DND-41 (cell line): ENCODE measurements around the gene KIFC3.

ENCODE experiments used
- ATAC-seq: fragments of 200-7000 bp; cut with Tn5 transposase; 3 replicates; pipeline ENCODE4 v1.9.1; 2021; ENCODE audit warnings: low read depth; ENCODE audit not compliant: insufficient read depth
- DNase-seq: peaks from one replicate; pipeline ENCODE4 v3.0.0-alpha.2; 2020
- H2AFZ ChIP-seq: 2 replicates; pipeline ENCODE4 v1.6.0; 2012; ENCODE audit warnings: low read depth, low read length
- H3K27ac ChIP-seq: 2 replicates; pipeline ENCODE4 v1.5.1; 2012; ENCODE audit warnings: low read length, inconsistent platforms
- H3K27me3 ChIP-seq: fragments of 200-600 bp; sonication (generic); 2 replicates; pipeline ENCODE4 v1.6.0; 2012; ENCODE audit warnings: low read length, mild to moderate bottlenecking, inconsistent platforms; ENCODE audit not compliant: insufficient read depth, poor library complexity
- H3K36me3 ChIP-seq: 2 replicates; pipeline ENCODE4 v1.5.1; 2012; ENCODE audit warnings: low read length, inconsistent platforms; ENCODE audit not compliant: insufficient read depth
- H3K4me1 ChIP-seq: 2 replicates; pipeline ENCODE4 v1.5.1; 2012; ENCODE audit warnings: mild to moderate bottlenecking, low read length; ENCODE audit not compliant: insufficient read depth
- H3K4me2 ChIP-seq: 2 replicates; pipeline ENCODE4 v1.6.0; 2012; ENCODE audit warnings: mild to moderate bottlenecking, moderate library complexity, low read length, inconsistent platforms; ENCODE audit not compliant: insufficient read depth
- H3K4me3 ChIP-seq, 2 experiments: fragments of 200-600 bp in 1 of 2; shearing (Covaris generic) in 1 of 2; 2 replicates each; pipeline ENCODE4 v1.5.1; 2012 to 2016; ENCODE audit warnings: inconsistent platforms in 2 of 2, low read length in 2 of 2, mild to moderate bottlenecking in 2 of 2, low read depth in 1 of 2, moderate library complexity in 1 of 2
- H3K79me2 ChIP-seq: 2 replicates; pipeline ENCODE4 v1.6.0; 2012; ENCODE audit warnings: low read length, inconsistent platforms; ENCODE audit not compliant: insufficient read depth
- H3K9ac ChIP-seq: 2 replicates; pipeline ENCODE4 v1.6.0; 2012; ENCODE audit warnings: low read depth, mild to moderate bottlenecking, inconsistent platforms, low read length, moderate library complexity
- H3K9me3 ChIP-seq: 2 replicates; pipeline ENCODE4 v1.5.1; 2012; ENCODE audit warnings: low read length, moderate library complexity, mild to moderate bottlenecking, inconsistent platforms; ENCODE audit not compliant: insufficient read depth, severe bottlenecking
- H4K20me1 ChIP-seq: 2 replicates; pipeline ENCODE4 v1.6.0; 2012; ENCODE audit warnings: low read length; ENCODE audit not compliant: insufficient read depth
- EZH2 ChIP-seq: IDR thresholded peaks from 3 replicates; pipeline ENCODE4 v1.6.1; 2012; ENCODE audit warnings: borderline replicate concordance, low read depth, mild to moderate bottlenecking, moderate library complexity, low read length, inconsistent platforms; ENCODE audit not compliant: severe bottlenecking
- TF ChIP-seq, protein P1 (sequence below): IDR thresholded peaks from 2 replicates; pipeline ENCODE4 v1.5.1; 2012; ENCODE audit warnings: borderline replicate concordance, low read length, moderate library complexity, mild to moderate bottlenecking; ENCODE audit not compliant: poor library complexity, severe bottlenecking; ENCODE audit errors: extremely low read depth

The KIFC3 gene

DNA sequence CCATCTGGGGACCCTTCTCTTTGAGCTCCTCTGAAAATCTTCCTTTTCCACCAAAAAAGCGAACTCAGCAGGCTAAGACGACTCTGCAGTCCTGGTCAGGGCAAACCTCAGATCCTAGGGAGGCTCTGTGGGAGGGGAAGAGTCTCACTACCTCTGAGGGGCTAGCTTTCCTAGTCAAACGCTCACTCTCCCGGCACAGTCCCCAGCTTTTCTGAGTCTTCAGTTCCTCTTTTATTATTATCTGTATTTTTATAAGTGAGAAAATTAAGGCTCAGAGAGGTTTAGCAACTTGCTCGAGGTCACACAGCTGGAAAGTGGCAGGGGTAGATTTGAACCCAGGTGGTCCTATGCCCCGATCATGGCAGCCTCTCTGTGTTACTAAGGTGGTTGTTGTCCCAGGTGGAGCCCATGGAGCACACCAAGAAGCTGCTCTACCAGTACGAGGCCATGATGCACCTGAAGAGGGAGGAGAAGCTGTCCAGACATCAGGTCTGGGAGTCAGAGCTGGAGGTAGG lies 75.8 kb downstream of the KIFC3 start:
- Histone ChIP-seq H3K79me2 (no peaks in the 10 kb centered on the region), H3K4me1 (no peaks in the 10 kb centered on the region), H3K9ac (no peak overlapping the region), H3K4me2 (no peak overlapping the region), H3K27ac (no peak overlapping the region), H2AFZ (no peak overlapping the region), H3K4me3 (no peak overlapping the region), H4K20me1 (no peaks in the 10 kb centered on the region), H3K9me3 (no peaks in the 10 kb centered on the region), H3K27me3 (no peaks in the 10 kb centered on the region), H3K36me3 (no peaks in the 10 kb centered on the region)
- ATAC-seq (no peak), DNase-seq (no peak)
- TF ChIP-seq, protein P1, sequence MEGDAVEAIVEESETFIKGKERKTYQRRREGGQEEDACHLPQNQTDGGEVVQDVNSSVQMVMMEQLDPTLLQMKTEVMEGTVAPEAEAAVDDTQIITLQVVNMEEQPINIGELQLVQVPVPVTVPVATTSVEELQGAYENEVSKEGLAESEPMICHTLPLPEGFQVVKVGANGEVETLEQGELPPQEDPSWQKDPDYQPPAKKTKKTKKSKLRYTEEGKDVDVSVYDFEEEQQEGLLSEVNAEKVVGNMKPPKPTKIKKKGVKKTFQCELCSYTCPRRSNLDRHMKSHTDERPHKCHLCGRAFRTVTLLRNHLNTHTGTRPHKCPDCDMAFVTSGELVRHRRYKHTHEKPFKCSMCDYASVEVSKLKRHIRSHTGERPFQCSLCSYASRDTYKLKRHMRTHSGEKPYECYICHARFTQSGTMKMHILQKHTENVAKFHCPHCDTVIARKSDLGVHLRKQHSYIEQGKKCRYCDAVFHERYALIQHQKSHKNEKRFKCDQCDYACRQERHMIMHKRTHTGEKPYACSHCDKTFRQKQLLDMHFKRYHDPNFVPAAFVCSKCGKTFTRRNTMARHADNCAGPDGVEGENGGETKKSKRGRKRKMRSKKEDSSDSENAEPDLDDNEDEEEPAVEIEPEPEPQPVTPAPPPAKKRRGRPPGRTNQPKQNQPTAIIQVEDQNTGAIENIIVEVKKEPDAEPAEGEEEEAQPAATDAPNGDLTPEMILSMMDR: no peak
- TF ChIP-seq EZH2: no peak

GRCh38 chr16:57725976-57726375 lies 76.3 kb downstream of the KIFC3 start:
- H3K27ac ChIP-seq: no peak overlapping the region
- no peak overlapping the region for H2AFZ ChIP-seq
- no peaks in the 10 kb centered on the region for H3K27me3 ChIP-seq
- TF ChIP-seq, protein P1: no peak
- no peak for TF ChIP-seq EZH2
- no peak overlapping the region for H3K4me3 ChIP-seq
- H3K4me1 ChIP-seq: no peaks in the 10 kb centered on the region
- H3K4me2 ChIP-seq: no peak overlapping the region
- no peaks in the 10 kb centered on the region for H3K79me2 ChIP-seq
- no peaks in the 10 kb centered on the region for H3K9me3 ChIP-seq
- no peak overlapping the region for H3K9ac ChIP-seq
- H4K20me1 ChIP-seq: no peaks in the 10 kb centered on the region
- no peaks in the 10 kb centered on the region for H3K36me3 ChIP-seq
- DNase-seq: no peak
- ATAC-seq: no peak

DNA sequence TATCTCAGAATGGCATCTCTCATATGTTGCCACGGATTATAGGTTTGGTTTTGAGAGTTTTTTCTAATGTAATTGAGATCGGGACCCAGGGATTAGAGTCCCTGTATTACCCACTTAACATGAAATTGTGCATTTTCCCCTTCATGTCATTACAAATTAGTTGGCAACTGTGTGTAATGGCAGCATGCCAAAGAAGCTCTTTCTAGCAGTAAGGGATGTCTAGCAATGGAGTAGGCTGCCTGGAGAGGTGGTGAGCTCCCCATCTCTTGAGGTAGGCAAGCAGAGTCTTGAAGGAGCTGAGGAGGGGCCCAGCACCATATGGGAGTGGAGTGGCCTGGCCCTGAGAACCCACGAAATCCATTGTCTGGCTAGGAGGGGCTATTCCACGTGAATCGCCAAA lies 76.7 kb downstream of the KIFC3 start:
- Histone ChIP-seq H3K4me2 (no peak overlapping the region), H3K9ac (no peak overlapping the region), H2AFZ (no peak overlapping the region), H4K20me1 (no peaks in the 10 kb centered on the region), H3K27ac (no peak overlapping the region), H3K36me3 (no peaks in the 10 kb centered on the region), H3K27me3 (no peaks in the 10 kb centered on the region), H3K4me1 (no peaks in the 10 kb centered on the region), H3K79me2 (no peaks in the 10 kb centered on the region), H3K4me3 (no peak overlapping the region), H3K9me3 (no peaks in the 10 kb centered on the region)
- DNase-seq: no peak
- no peak for TF ChIP-seq EZH2
- TF ChIP-seq, protein P1: no peak
- no peak for ATAC-seq

DNA sequence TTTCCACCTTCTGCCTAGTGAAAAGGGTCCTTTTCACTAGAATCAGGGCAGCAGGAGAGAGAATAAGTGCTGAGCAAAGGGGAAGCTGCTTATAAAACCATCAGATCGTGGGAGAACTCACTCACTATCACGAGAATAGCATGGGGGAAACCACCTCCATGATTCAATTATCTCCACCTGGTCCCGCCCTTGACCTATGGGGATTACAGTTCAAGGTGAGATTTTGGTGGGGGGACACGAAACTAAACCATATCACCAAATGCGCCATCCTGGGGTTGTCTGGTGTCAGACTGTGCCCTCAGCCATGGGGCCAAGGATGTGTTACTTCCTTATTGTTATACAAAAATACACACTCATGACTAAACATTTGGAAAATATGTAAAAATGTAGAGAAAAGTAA lies 77.1 kb downstream of the KIFC3 start:
- H3K27me3 ChIP-seq: no peaks in the 10 kb centered on the region
- H3K4me2 ChIP-seq: no peak overlapping the region
- H3K4me3 ChIP-seq: no peak overlapping the region
- H3K9ac ChIP-seq: no peak overlapping the region
- H3K79me2 ChIP-seq: no peaks in the 10 kb centered on the region
- no peak overlapping the region for H3K27ac ChIP-seq
- no peaks in the 10 kb centered on the region for H3K36me3 ChIP-seq
- no peaks in the 10 kb centered on the region for H4K20me1 ChIP-seq
- no peak overlapping the region for H2AFZ ChIP-seq
- no peaks in the 10 kb centered on the region for H3K9me3 ChIP-seq
- ATAC-seq (no peak), DNase-seq (no peak)
- no peak for TF ChIP-seq EZH2
- TF ChIP-seq, protein P1: no peak
- H3K4me1 ChIP-seq: no peaks in the 10 kb centered on the region
